ENCODE measurements around the gene TRMT1. TPM values are rescaled to one million over a fixed set of nuclear protein-coding genes. Genes with fewer than 3 reads are reported as not detected.

The TRMT1 gene
- total RNA-seq, 6 experiments from 2014 or later = 36.3 to 49.9 (median 39.6) TPM

DNA sequence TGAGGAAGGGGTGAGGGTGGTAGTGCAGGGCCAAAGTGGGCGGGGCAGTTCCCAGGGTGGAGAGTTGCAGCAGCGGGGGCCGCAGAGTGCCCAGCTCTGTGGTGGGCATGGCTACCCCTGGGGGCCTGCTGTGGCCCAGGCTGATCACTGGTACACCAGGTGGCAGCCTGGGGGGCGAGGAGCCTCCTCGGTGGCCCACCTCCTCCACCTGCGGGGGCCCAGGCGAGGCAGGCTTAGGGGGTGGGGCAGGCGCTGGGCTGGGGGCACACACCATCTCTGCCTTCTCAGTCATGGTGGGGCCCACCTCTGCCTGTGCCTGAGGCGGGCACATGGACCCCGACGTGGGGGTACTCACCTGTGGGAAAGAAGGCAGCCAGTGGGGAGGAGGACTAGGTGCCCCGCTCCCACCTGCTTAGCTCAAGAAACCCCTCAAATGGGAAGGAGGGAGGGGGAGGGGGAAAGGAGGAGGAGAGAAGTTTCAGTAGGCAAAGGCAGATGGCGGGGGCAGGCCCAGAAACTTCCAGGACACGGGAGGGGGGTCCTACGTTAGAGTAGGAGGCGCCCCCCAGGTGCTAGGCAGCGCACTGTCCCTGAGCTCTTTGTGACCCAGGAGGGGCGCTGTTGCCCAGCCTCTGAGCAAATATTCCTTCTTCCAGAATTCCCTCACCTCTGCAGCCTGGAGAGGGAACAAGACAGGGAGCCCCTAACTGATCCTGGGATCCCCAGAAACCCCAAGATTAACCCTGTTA, 15.5 kb downstream of the TRMT1 start:
- peak; percentile 69 for TF ChIP-seq CTCF (IDR thresholded peaks at IDR 0.05)
- Mint-ChIP-seq H3K4me1 (ENCODE audit: low read depth) (peaks cover 30% of the 10 kb centered on the region), H3K36me3 (ENCODE audit: low read depth) (peaks cover 16% of the 10 kb centered on the region), H3K9me3 (no peaks in the 10 kb centered on the region), H3K27me3 (ENCODE audit: insufficient read depth) (peaks cover 9% of the 10 kb centered on the region), H3K4me3 (peak overlapping the region; percentile 81), H3K27ac (peak overlapping the region; percentile 55)
- DNase-seq = no peak

DNA sequence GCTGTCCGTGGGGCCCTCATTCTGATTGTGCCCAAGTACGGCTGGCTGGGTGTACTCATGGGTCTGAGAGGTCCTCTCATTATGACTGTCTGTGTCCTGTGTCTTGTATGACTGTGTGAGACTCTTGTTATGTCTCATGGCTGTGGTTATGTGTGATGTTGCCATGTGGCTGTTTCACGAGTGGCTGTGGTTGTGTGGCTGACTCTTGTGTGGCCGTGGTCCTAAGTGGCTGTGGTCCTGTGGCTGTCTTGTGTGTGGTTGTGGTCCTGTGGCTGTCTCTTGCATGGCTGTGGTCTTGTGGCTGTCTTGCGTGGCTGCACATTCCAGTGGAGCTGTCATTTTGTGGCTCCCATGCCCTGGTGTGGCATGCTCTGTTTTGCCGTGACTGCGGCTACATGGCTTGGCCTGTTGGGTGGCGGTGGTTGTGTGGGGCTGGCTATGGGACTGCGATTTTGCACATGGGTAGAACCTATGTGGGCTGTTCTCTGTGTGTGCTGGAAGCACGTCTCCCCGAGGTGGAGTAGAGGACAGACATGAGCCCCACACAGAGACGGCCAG, 16.4 kb downstream of the TRMT1 start:
- Mint-ChIP-seq H3K9me3 (no peaks in the 10 kb centered on the region), H3K4me1 (ENCODE audit: low read depth) (peaks cover 30% of the 10 kb centered on the region), H3K27me3 (ENCODE audit: insufficient read depth) (peaks cover 9% of the 10 kb centered on the region), H3K4me3 (peak overlapping the region; percentile 9; the same call in 1 of the 2 replicates), H3K27ac (peak overlapping the region; percentile 87), H3K36me3 (ENCODE audit: low read depth) (peaks cover 18% of the 10 kb centered on the region)
- TF ChIP-seq CTCF (IDR thresholded peaks at IDR 0.05) = no peak
- DNase-seq = peak; percentile 56

GRCh38 chr19:13099073-13099999, 17.2 kb downstream of the TRMT1 start:
- peak; percentile 50 for DNase-seq
- Mint-ChIP-seq H3K4me3 (peak overlapping the region; percentile 72), H3K4me1 (ENCODE audit: low read depth) (peaks cover 30% of the 10 kb centered on the region), H3K27ac (peak overlapping the region; percentile 87), H3K9me3 (no peaks in the 10 kb centered on the region), H3K27me3 (ENCODE audit: insufficient read depth) (peaks cover 9% of the 10 kb centered on the region), H3K36me3 (ENCODE audit: low read depth) (peaks cover 18% of the 10 kb centered on the region)
- TF ChIP-seq CTCF (IDR thresholded peaks at IDR 0.05) = no peak

GRCh38 chr19:13098277-13099072, 18.1 kb downstream of the TRMT1 start:
- H3K36me3 Mint-ChIP-seq (ENCODE audit: low read depth) = peaks cover 18% of the 10 kb centered on the region
- no peaks in the 10 kb centered on the region for H3K9me3 Mint-ChIP-seq
- peak overlapping the region; percentile 72 for H3K4me3 Mint-ChIP-seq
- H3K27me3 Mint-ChIP-seq (ENCODE audit: insufficient read depth) = peaks cover 9% of the 10 kb centered on the region
- H3K4me1 Mint-ChIP-seq (ENCODE audit: low read depth) = peaks cover 30% of the 10 kb centered on the region
- DNase-seq = no peak
- no peak for TF ChIP-seq CTCF (IDR thresholded peaks at IDR 0.05)
- peak overlapping the region; percentile 21; the same call in 1 of the 2 replicates for H3K27ac Mint-ChIP-seq

Data from HFFc6 (cell line).